Astrocyte of the cerebellum (primary cell): ENCODE results near the gene PRKD2.

ENCODE experiments used
- DNase-seq: peaks from one replicate; pipeline ENCODE4 v3.0.0-alpha.2; 2011; ENCODE audit warnings: low read depth
- H3K4me3 ChIP-seq: 2 replicates; pipeline ENCODE4 v1.5.1; 2011; ENCODE audit warnings: mild to moderate bottlenecking, low read depth, low read length, moderate library complexity
- in situ Hi-C: cut with HindIII; loops from 2 replicates; pipeline ENCODE4 v1.10.0; 2017; ENCODE audit warnings: low sequenced_read_pairs
- TF ChIP-seq, protein P1 (sequence below): IDR thresholded peaks from 2 replicates; pipeline ENCODE4 v1.5.1; 2012; ENCODE audit warnings: low read length, low read depth, moderate library complexity, mild to moderate bottlenecking; ENCODE audit errors: missing control alignments

PRKD2 gene

DNA sequence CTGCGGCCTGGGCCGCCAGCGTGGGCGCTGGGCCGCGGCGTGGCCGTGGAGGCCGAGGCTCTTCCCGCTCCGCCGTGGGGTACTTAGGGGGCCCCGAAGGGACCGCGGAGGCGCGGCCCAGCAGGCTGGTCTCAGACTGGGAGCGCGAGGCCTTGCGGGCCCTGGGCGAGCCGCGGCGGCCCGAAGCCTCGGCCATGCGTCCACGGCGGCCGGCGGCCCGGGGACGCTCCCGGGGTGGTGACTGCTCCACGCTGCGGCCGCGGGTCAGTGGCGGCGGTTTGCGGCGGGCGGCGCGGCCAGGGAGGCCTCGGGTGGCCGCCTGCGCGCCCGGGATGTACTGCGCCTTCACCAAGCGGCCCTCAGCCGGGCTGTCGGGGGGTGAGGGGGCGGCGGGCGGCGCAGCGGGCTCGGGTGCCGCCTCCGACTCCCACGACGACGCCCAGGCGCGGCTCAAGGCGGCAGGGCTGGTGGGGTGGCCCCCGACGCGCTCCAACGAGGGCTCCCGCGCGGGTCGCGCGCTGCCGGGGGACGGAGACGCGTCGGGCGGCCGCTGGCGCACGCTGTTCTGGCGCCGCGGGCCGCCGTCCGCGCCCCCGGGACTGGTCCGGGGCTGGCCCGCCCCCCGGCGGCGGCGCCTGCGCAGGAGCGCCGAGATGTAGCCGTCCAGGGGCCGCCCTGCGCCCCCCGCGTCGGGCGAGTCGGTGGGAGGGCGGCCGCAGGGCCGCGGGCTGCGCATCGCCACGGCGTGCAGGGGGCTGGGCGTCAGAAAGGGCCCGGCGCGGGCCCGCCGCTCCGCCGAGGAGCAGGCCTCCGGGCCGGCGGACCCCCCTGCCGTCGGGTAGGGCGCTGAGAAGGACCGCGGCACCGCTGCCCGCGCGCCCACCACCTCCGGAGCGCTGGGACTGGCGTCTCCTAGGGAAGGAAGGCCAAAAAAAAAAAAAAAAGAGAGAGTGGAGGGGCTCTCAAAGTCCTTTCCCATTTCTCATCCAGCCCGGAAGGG lies 67.7 kb downstream of the PRKD2 start:
- no peak for DNase-seq
- in situ Hi-C loops: no loop called here
- no peak overlapping the region for H3K4me3 ChIP-seq
- TF ChIP-seq, protein P1, sequence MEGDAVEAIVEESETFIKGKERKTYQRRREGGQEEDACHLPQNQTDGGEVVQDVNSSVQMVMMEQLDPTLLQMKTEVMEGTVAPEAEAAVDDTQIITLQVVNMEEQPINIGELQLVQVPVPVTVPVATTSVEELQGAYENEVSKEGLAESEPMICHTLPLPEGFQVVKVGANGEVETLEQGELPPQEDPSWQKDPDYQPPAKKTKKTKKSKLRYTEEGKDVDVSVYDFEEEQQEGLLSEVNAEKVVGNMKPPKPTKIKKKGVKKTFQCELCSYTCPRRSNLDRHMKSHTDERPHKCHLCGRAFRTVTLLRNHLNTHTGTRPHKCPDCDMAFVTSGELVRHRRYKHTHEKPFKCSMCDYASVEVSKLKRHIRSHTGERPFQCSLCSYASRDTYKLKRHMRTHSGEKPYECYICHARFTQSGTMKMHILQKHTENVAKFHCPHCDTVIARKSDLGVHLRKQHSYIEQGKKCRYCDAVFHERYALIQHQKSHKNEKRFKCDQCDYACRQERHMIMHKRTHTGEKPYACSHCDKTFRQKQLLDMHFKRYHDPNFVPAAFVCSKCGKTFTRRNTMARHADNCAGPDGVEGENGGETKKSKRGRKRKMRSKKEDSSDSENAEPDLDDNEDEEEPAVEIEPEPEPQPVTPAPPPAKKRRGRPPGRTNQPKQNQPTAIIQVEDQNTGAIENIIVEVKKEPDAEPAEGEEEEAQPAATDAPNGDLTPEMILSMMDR: no peak

DNA sequence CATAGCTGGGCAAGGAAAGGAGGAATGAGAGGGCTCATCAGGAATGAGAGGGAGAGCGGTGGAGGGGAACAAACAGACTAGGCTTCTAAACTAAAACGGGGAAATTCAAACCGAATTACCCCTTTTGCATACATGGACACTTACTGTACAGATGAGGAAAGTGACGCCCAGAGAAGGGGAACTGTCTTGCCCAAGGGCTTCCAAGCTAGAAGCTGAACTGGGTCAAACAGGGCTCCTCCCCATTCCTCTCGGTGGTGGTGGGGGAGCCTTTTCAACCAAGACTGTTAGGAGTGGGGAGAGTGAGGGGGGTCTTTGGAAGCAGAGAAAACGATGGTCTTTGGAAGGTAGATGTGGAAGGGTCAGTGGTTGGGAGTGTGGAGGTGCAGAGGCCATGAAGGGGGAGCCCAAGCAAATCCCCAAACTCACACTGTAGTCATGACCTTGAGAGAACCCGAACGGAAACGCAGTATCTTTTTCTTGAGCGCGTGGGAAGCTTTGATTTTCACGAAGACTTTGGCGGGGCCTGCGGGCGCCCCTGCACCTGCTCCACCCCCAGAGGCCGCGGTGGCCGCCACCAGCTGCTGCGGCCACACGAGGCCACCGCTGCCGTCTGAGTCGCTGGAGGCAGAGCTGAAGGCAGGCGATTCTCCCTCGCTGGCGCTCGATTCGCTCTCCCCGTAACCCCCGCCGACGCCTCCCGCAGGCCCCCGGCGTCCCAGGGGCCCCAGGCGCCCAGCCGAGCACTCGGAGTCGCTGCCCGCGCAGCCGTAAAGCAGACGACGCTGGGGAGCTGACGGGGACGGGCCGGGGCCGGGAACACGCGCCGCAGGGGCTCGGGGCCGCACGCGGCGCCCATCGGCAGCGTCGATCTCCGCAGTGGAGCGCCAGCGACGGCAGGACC lies 68.6 kb downstream of the PRKD2 start:
- TF ChIP-seq, protein P1: no peak
- in situ Hi-C loops: no loop called here
- no peak overlapping the region for H3K4me3 ChIP-seq
- DNase-seq: no peak

DNA sequence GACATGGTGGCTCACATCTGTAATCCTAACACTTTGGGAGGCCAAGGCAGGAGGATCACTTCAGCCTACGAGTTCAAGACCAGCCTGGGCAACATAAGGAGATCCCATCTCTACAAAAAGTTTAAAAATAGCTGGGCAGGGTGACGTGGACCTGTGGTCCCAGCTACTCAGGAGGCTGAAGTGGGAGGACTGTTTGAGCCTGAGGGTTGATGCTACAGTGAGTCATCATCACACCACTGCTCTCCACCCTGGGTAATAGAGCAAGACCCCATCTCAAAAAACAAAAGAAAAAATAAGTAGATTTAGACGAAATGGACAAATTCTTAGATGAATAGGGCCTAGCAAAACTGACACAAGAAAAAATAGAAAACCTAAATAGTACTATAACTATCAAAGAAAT lies 70.5 kb downstream of the PRKD2 start:
- no peak overlapping the region for H3K4me3 ChIP-seq
- no peak for DNase-seq
- TF ChIP-seq, protein P1: no peak
- in situ Hi-C loops: no loop called here

DNA sequence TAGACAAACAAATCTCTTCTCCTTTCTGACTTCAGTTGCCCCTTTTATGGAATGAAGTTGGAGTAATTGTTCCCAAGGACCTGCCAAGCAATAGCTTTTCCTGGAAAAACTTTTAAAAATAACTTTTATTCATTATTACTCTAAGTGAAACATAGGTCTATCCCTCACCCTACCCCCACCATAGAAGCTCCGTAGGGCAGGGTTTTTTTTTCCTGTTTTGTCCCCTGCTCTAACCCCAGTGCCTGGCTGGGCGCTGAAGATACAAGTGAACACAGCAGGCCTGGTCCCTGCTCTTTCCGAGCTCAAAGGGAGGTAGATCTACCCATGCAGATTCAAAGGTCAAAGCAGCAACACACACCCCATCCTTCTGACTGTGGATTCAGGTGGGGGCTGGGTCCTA lies 72.2 kb downstream of the PRKD2 start:
- DNase-seq: no peak
- H3K4me3 ChIP-seq: no peak overlapping the region
- TF ChIP-seq, protein P1: no peak
- in situ Hi-C loops: no loop called here

DNA sequence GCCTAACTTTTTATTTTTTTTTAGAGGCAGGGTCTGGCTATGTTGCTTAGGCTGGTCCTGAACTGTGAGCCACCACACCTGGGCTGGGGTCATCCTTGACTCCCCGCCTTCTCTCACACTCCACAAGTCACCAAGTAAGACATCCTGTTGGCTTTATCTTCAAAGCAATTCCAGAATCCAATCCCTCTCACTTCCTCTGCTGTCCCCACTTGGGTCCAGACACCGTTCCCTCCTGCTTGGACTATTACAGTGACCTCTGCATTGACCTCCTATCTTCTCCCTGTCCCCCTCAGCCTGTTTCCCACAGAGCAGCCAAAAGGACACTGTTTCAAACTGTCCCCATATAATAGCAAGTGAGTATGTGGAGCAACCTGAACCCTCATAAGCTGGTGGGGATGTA lies 76.3 kb downstream of the PRKD2 start:
- in situ Hi-C loops: no loop called here
- no peak overlapping the region for H3K4me3 ChIP-seq
- TF ChIP-seq, protein P1: no peak
- no peak for DNase-seq
